IMR-90 (cell line): ENCODE results near the gene NCAPD3. TPM values are rescaled to one million over a fixed set of nuclear protein-coding genes. Genes with fewer than 3 reads are reported as not detected.

Source experiments
- ATAC-seq: fragments of 200-7000 bp; cut with Tn5 transposase; 2 replicates; pipeline ENCODE4 v1.9.1; 2020; ENCODE audit warnings: low read depth, mild to moderate bottlenecking, moderate library complexity
- BruUV-seq: library from RNA; stranded (reverse); fragments of 400-500 nt; replicated peaks from 2 replicates; lab custom pipeline; 2021; lab: Mats Ljungman, UMichigan
- CTCF ChIA-PET: fragments of 300-600 bp; formaldehyde crosslinking; extraction: SDS; loops from one replicate; lab custom pipeline; 2021; ENCODE audit warnings: antibody characterized with exemption; lab: Yijun Ruan, JAX
- POLR2A ChIA-PET: fragments of 300-600 bp; sonication (Branson Sonifier 250); formaldehyde crosslinking; loops from one replicate; lab custom pipeline; 2022; ENCODE audit warnings: antibody characterized with exemption; ENCODE audit not compliant: unreplicated experiment; lab: Charles Lee
- DNase-seq: peaks from one replicate; pipeline ENCODE4 v3.0.0; 2013
- H2AFZ ChIP-seq: replicated peaks from 2 replicates; pipeline ENCODE3; 2013; ENCODE audit warnings: low read length, mild to moderate bottlenecking; ENCODE audit not compliant: poor library complexity
- H2AK5ac ChIP-seq: 2 replicates; pipeline ENCODE4 v1.6.1; 2013; ENCODE audit warnings: low read depth, low read length, inconsistent platforms
- H2AK9ac ChIP-seq: replicated peaks from 2 replicates; pipeline ENCODE3; 2013; ENCODE audit warnings: mild to moderate bottlenecking, low read depth, low read length, moderate library complexity; ENCODE audit not compliant: poor library complexity
- H2BK120ac ChIP-seq: 2 replicates; pipeline ENCODE4 v1.6.1; 2013; ENCODE audit warnings: low read depth, low read length, inconsistent platforms
- H2BK15ac ChIP-seq: 3 replicates; pipeline ENCODE4 v1.6.1; 2013; ENCODE audit warnings: low read depth, low read length, inconsistent platforms
- H2BK20ac ChIP-seq: 2 replicates; pipeline ENCODE4 v1.6.1; 2013; ENCODE audit warnings: low read depth, mild to moderate bottlenecking, inconsistent platforms, low read length, moderate library complexity
- H2BK5ac ChIP-seq: 2 replicates; pipeline ENCODE4 v1.6.1; 2013; ENCODE audit warnings: mild to moderate bottlenecking, low read depth, low read length, inconsistent platforms; ENCODE audit not compliant: poor library complexity, severe bottlenecking
- H3K14ac ChIP-seq: replicated peaks from 2 replicates; pipeline ENCODE4 v1.6.1; 2013; ENCODE audit warnings: low read depth, low read length, inconsistent platforms
- H3K18ac ChIP-seq: 2 replicates; pipeline ENCODE4 v1.6.1; 2013; ENCODE audit warnings: low read depth, low read length, control low read depth
- H3K23ac ChIP-seq: 2 replicates; pipeline ENCODE4 v1.6.1; 2013; ENCODE audit warnings: low read depth, low read length, inconsistent platforms
- H3K27ac ChIP-seq: 2 replicates; pipeline ENCODE4 v1.5.1; 2013; ENCODE audit warnings: mild to moderate bottlenecking, control low read depth, low read length; ENCODE audit not compliant: insufficient read depth
- H3K27me3 ChIP-seq: 2 replicates; pipeline ENCODE4 v1.6.1; 2013; ENCODE audit warnings: low read length; ENCODE audit not compliant: control insufficient read depth, insufficient read depth
- H3K36me3 ChIP-seq: 2 replicates; pipeline ENCODE4 v1.6.1; 2013; ENCODE audit warnings: low read length, mixed read lengths; ENCODE audit not compliant: control insufficient read depth, insufficient read depth
- H3K4ac ChIP-seq: 2 replicates; pipeline ENCODE4 v1.6.1; 2013; ENCODE audit warnings: low read depth, low read length, inconsistent platforms
- H3K4me1 ChIP-seq: 2 replicates; pipeline ENCODE4 v1.6.1; 2013; ENCODE audit warnings: low read length, mixed read lengths; ENCODE audit not compliant: control insufficient read depth, insufficient read depth
- H3K4me2 ChIP-seq: 2 replicates; pipeline ENCODE4 v1.6.1; 2013; ENCODE audit warnings: low read depth, mild to moderate bottlenecking, control low read depth, low read length, moderate library complexity
- H3K4me3 ChIP-seq: 2 replicates; pipeline ENCODE4 v1.5.1; 2013; ENCODE audit warnings: low read depth, mild to moderate bottlenecking, control low read depth, low read length, moderate library complexity; ENCODE audit not compliant: insufficient read depth
- H3K56ac ChIP-seq: 2 replicates; pipeline ENCODE4 v1.6.1; 2013; ENCODE audit warnings: low read length, inconsistent platforms; ENCODE audit not compliant: insufficient read depth; ENCODE audit errors: extremely low read depth
- H3K79me1 ChIP-seq, 2 experiments: 2 replicates each; pipeline ENCODE4 v1.6.1; 2013; ENCODE audit warnings: low read length in 2 of 2, inconsistent platforms in 1 of 2, low read depth in 1 of 2
- H3K9ac ChIP-seq: 2 replicates; pipeline ENCODE4 v1.6.1; 2013; ENCODE audit warnings: low read depth, low read length, control low read depth
- H3K9me1 ChIP-seq: 2 replicates; pipeline ENCODE4 v1.6.1; 2013; ENCODE audit warnings: low read length, inconsistent platforms; ENCODE audit not compliant: insufficient read depth
- H3K9me3 ChIP-seq: 2 replicates; pipeline ENCODE4 v1.6.1; 2013; ENCODE audit warnings: low read length; ENCODE audit not compliant: control insufficient read depth, insufficient read depth
- H4K20me1 ChIP-seq: 2 replicates; pipeline ENCODE4 v1.6.1; 2013; ENCODE audit warnings: low read length, inconsistent platforms; ENCODE audit not compliant: insufficient read depth
- H4K5ac ChIP-seq: 2 replicates; pipeline ENCODE4 v1.6.1; 2013; ENCODE audit warnings: mild to moderate bottlenecking, low read depth, low read length, control low read depth
- H4K8ac ChIP-seq, 2 experiments: 2 replicates each; pipeline ENCODE4 v1.6.1; 2013; ENCODE audit warnings: low read depth in 2 of 2, low read length in 2 of 2, control low read depth in 1 of 2, inconsistent platforms in 1 of 2
- H4K91ac ChIP-seq: 2 replicates; pipeline ENCODE4 v1.6.1; 2013; ENCODE audit warnings: low read depth, low read length, inconsistent platforms; ENCODE audit not compliant: insufficient read depth
- MAZ ChIP-seq: IDR thresholded peaks from 2 replicates; pipeline ENCODE4 v1.6.1; 2012; ENCODE audit warnings: low read depth, mild to moderate bottlenecking, low read length, improper control_type of control experiment, moderate library complexity, borderline replicate concordance
- NFE2L2 ChIP-seq: fragments of 150-350 bp; IDR thresholded peaks from 2 replicates; pipeline ENCODE4 v1.6.1; 2016; ENCODE audit warnings: low read depth, mild to moderate bottlenecking, low read length
- POLR2A ChIP-seq: IDR thresholded peaks from 2 replicates; pipeline ENCODE4 v1.6.1; 2012; ENCODE audit warnings: mild to moderate bottlenecking, low read depth, low read length
- SMC3 ChIP-seq: fragments of 150-350 bp; IDR thresholded peaks from 2 replicates; pipeline ENCODE4 v1.6.1; 2016; ENCODE audit warnings: low read depth, mild to moderate bottlenecking, antibody characterized with exemption, low read length, moderate library complexity
- WGBS, 2 experiments: methylation state at CpG; one replicate each; pipeline versions ENCODE4 v1.1.5 to v1.1.7; 2013; ENCODE audit warnings: missing lambda C conversion rate in 2 of 2; ENCODE audit not compliant: insufficient read length in 1 of 2; ENCODE audit errors: extremely low coverage in 2 of 2; 5-methylcytosine and 5-hydroxymethylcytosine counted together
- dilution Hi-C: fragments of 300-500 bp; cut with HindIII; formaldehyde crosslinking; loops from one replicate; pipeline ENCODE4 v1.14.3; 2018; ENCODE audit warnings: low sequenced_read_pairs; ENCODE audit not compliant: unreplicated experiment
- in situ Hi-C: fragments of 300-500 bp; cut with MboI; formaldehyde crosslinking; loops from 3 replicates; pipeline ENCODE4 v1.14.3; 2019; ENCODE audit warnings: low sequenced_read_pairs, inconsistent platforms, mixed read lengths
- intact Hi-C: fragments of 100-400 bp; cut with micrococcal nuclease; formaldehyde crosslinking; loops from 2 replicates; pipeline ENCODE4 v1.10.0; 2022
- polyA plus RNA-seq, 3 experiments: library from polyadenylated mRNA; depleted of rRNA; stranded (reverse); fragments of >200 nt; gene quantifications; 2 replicates each; pipeline ENCODE4 v1.2.3, GENCODE V29; 2012; ENCODE audit warnings: low replicate concordance in 1 of 3
- total RNA-seq: library from RNA; depleted of rRNA; stranded (reverse); fragments of >200 nt; gene quantifications from 2 replicates; pipeline ENCODE4 v1.2.3, GENCODE V29; 2012

The NCAPD3 gene
- total and polyA plus RNA-seq, 2 of the 4 experiments (the other 2 are of a cell fraction): 18.0 to 19.2 TPM

GRCh38 chr11:134199531-134199930, 24.2 kb downstream of the NCAPD3 start:
- H2BK120ac ChIP-seq: no peak overlapping the region
- no peak for ATAC-seq

More at GRCh38 chr11:134199531-134199930, 24.2 kb downstream of the NCAPD3 start:
- H4K5ac ChIP-seq: no peak overlapping the region
- no peaks in the 10 kb centered on the region for H3K9me3 ChIP-seq
- H3K56ac ChIP-seq: no peak overlapping the region
- ChIA-PET CTCF (no interaction called here), POLR2A (no interaction called here)
- in situ Hi-C loops (no loop called here), dilution Hi-C loops (no loop called here), intact Hi-C loops (no loop called here)
- no peaks in the 10 kb centered on the region for H3K27me3 ChIP-seq
- H2BK5ac ChIP-seq: no peak overlapping the region
- no peak overlapping the region for H3K4me3 ChIP-seq
- no peak overlapping the region for H4K8ac ChIP-seq
- no TSS peak for BruUV-seq
- H3K79me1 ChIP-seq: peaks cover 3% of the 10 kb centered on the region in 2 experiments; a peak in 2 of 4 replicates
- peak overlapping the region; percentile 33 for H2AK9ac ChIP-seq
- H3K4me2 ChIP-seq: no peak overlapping the region
- no peak overlapping the region for H2AFZ ChIP-seq
- H3K4ac ChIP-seq: no peak overlapping the region
- TF ChIP-seq NFE2L2 (no peak), POLR2A (no peak), SMC3 (no peak), MAZ (no peak)
- H3K9me1 ChIP-seq: 0 out of 2 replicates have a peak, but pooled peaks cover 3% of the 10 kb centered on the region
- H3K23ac ChIP-seq: no peak overlapping the region
- H3K27ac ChIP-seq: no peak overlapping the region
- no peak overlapping the region for H4K91ac ChIP-seq
- H3K18ac ChIP-seq: no peak overlapping the region
- H2AK5ac ChIP-seq: no peak overlapping the region
- no peak overlapping the region; the same call in 1 of the 2 replicates for H3K14ac ChIP-seq
- H2BK15ac ChIP-seq: no peak overlapping the region
- no peak for DNase-seq
- no peak overlapping the region for H2BK20ac ChIP-seq
- peaks cover 10% of the 10 kb centered on the region for H3K36me3 ChIP-seq
- no peaks in the 10 kb centered on the region for H4K20me1 ChIP-seq
- WGBS, 2 experiments: no CpG with 5 or more reads among the region's 9 CpGs
- no peak overlapping the region for H3K9ac ChIP-seq
- H3K4me1 ChIP-seq: no peaks in the 10 kb centered on the region
